Measurements from ENCODE around the gene RPL35. TPM values are rescaled to one million over a fixed set of nuclear protein-coding genes. Genes with fewer than 3 reads are reported as not detected.

RPL35 gene
- total RNA-seq, 1 donor: 1,727 TPM

- DNase-seq (ENCODE audit: low read depth): peak; percentile 81
- no peak for TF ChIP-seq CTCF (IDR thresholded peaks at IDR 0.05; ENCODE audit: insufficient read depth, low read depth, low read length)
- no peak overlapping the region for H3K4me3 ChIP-seq (ENCODE audit: low read depth, low read length)
These were observed 50.9 kb downstream of the RPL35 start for GRCh38 chr9:124810663-124811355.

- DNase-seq (ENCODE audit: low read depth): no peak
- TF ChIP-seq CTCF (IDR thresholded peaks at IDR 0.05; ENCODE audit: insufficient read depth, low read depth, low read length): no peak
- H3K4me3 ChIP-seq (ENCODE audit: low read depth, low read length): no peak overlapping the region
These were observed 51.8 kb downstream of the RPL35 start for GRCh38 chr9:124809741-124810500.

- H3K4me3 ChIP-seq (ENCODE audit: low read depth, low read length): no peak overlapping the region
- DNase-seq (ENCODE audit: low read depth): no peak
- no peak for TF ChIP-seq CTCF (IDR thresholded peaks at IDR 0.05; ENCODE audit: insufficient read depth, low read depth, low read length)
These were observed 52.5 kb downstream of the RPL35 start for GRCh38 chr9:124809211-124809610.

- H3K4me3 ChIP-seq (ENCODE audit: low read depth, low read length): no peak overlapping the region
- TF ChIP-seq CTCF (IDR thresholded peaks at IDR 0.05; ENCODE audit: insufficient read depth, low read depth, low read length): no peak
- DNase-seq (ENCODE audit: low read depth): no peak
These were observed 53.4 kb downstream of the RPL35 start for GRCh38 chr9:124808246-124808956.

Small RNAs within 50 kb of the gene (small RNA-seq; reads per million reads assigned to genes)
- gene RNU4-82P: not detected

Other genes starting within 250 kb of the RPL35 start
- gene NR6A1, start 90.6 kb downstream of the RPL35 start, total RNA-seq: under 0.01 and 0.32 TPM in 2 replicates
- 4.3 and 5.5 TPM in 2 replicates for gene OLFML2A, start 84.8 kb downstream of the RPL35 start, total RNA-seq
- gene WDR38, start 8.5 kb downstream of the RPL35 start, total RNA-seq: not detected in 2 replicates
- gene ARPC5L, start 173 bp upstream of the RPL35 start, total RNA-seq: 14.2 TPM in 2 replicates
- gene GOLGA1, start 79.1 kb upstream of the RPL35 start, total RNA-seq: 9.9 and 11.3 TPM in 2 replicates